GM12878 (cell line): ENCODE data around the gene CCDC136. TPM values are rescaled to one million over a fixed set of nuclear protein-coding genes. Genes with fewer than 3 reads are reported as not detected.

Experiments
- ATAC-seq: fragments of 200-7000 bp; cut with Tn5 transposase; 3 replicates; pipeline ENCODE4 v1.9.1; 2020; ENCODE audit warnings: mild to moderate bottlenecking, moderate library complexity
- BruUV-seq: library from RNA; stranded (reverse); fragments of 400-500 nt; replicated peaks from 2 replicates; lab custom pipeline; 2021; lab: Mats Ljungman, UMichigan
- CTCF ChIA-PET: fragments of 300-600 bp; sonication (Branson Sonifier 250); formaldehyde crosslinking; extraction: SDS; loops from one replicate; lab custom pipeline; 2021; ENCODE audit warnings: inconsistent platforms; lab: Yijun Ruan, JAX
- POLR2A ChIA-PET: fragments of 350-600 bp; formaldehyde crosslinking; extraction: SDS; loops from one replicate; lab custom pipeline; 2021; ENCODE audit warnings: inconsistent platforms; lab: Charles Lee
- RAD21 ChIA-PET: fragments of 300-600 bp; sonication (Branson Sonifier 250); formaldehyde crosslinking; loops from one replicate; lab custom pipeline; 2023; ENCODE audit warnings: antibody characterized with exemption; ENCODE audit not compliant: unreplicated experiment; lab: Charles Lee
- SMC1A ChIA-PET: fragments of 300-600 bp; sonication (Branson Sonifier 250); formaldehyde crosslinking; loops from one replicate; lab custom pipeline; 2023; ENCODE audit not compliant: unreplicated experiment, uncharacterized antibody; lab: Charles Lee
- DNase-seq: peaks from one replicate; pipeline ENCODE4 v3.0.0-alpha.2; 2011; ENCODE audit warnings: low read depth, low spot score
- FAIRE-seq: peaks from 3 replicates; lab custom pipeline; 2011; peaks lifted over from hg19 to GRCh38; lab: Jason Lieb, UNC
- H2AFZ ChIP-seq: 2 replicates; pipeline ENCODE4 v1.6.0; 2011; ENCODE audit warnings: low read depth, low read length, control low read depth; ENCODE audit not compliant: control insufficient read depth
- H3K27ac ChIP-seq: 2 replicates; pipeline ENCODE4 v1.5.1; 2011; ENCODE audit warnings: control low read depth; ENCODE audit not compliant: control insufficient read depth, insufficient read depth
- H3K27me3 ChIP-seq, 2 experiments: replicated peaks in 1 of 2; 2 replicates each; pipeline versions ENCODE4 v1.6.0 to v1.6.1; 2011; ENCODE audit warnings: low read length in 1 of 2; ENCODE audit not compliant: control insufficient read depth in 2 of 2, insufficient read depth in 2 of 2
- H3K36me3 ChIP-seq, 2 experiments: 2 replicates each; pipeline ENCODE4 v1.5.1; 2011; ENCODE audit warnings: low read length in 1 of 2; ENCODE audit not compliant: control insufficient read depth in 2 of 2, insufficient read depth in 2 of 2
- H3K4me1 ChIP-seq: 2 replicates; pipeline ENCODE4 v1.6.1; 2011; ENCODE audit warnings: mild to moderate bottlenecking, low read length, moderate library complexity, mixed read lengths; ENCODE audit not compliant: control insufficient read depth, insufficient read depth
- H3K4me2 ChIP-seq: 2 replicates; pipeline ENCODE4 v1.6.0; 2011; ENCODE audit warnings: control low read depth; ENCODE audit not compliant: control insufficient read depth, insufficient read depth
- H3K4me3 ChIP-seq: fragments of 200-600 bp; sonication (generic); 2 replicates; pipeline ENCODE4 v1.5.1; 2016
- H3K79me2 ChIP-seq: 2 replicates; pipeline ENCODE4 v1.6.0; 2011; ENCODE audit warnings: low read length; ENCODE audit not compliant: control insufficient read depth, insufficient read depth
- H3K9ac ChIP-seq: 2 replicates; pipeline ENCODE4 v1.8.0; 2011; ENCODE audit warnings: low read length, control low read depth, mixed read lengths; ENCODE audit not compliant: control insufficient read depth, insufficient read depth
- H3K9me3 ChIP-seq: replicated peaks from 3 replicates; pipeline ENCODE4 v1.5.1; 2011; ENCODE audit warnings: mild to moderate bottlenecking, low read length; ENCODE audit not compliant: control insufficient read depth, insufficient read depth
- H4K20me1 ChIP-seq: 2 replicates; pipeline ENCODE4 v1.6.0; 2011; ENCODE audit not compliant: control insufficient read depth, insufficient read depth
- IKZF1 ChIP-seq: fragments of 450-650 bp; conservative IDR thresholded peaks from 2 replicates; pipeline ENCODE4 v1.6.1; 2017; ENCODE audit warnings: antibody characterized with exemption, mild to moderate bottlenecking
- MTA3 ChIP-seq: IDR thresholded peaks from 2 replicates; pipeline ENCODE4 v1.6.1; 2012; ENCODE audit warnings: low read length, inconsistent platforms, borderline replicate concordance
- NBN ChIP-seq: fragments of 450-650 bp; IDR thresholded peaks from 2 replicates; pipeline ENCODE4 v1.6.1; 2016
- NR2C2 ChIP-seq: IDR thresholded peaks from 2 replicates; pipeline ENCODE4 v1.6.1; 2011; ENCODE audit warnings: borderline replicate concordance, low read depth; ENCODE audit not compliant: control insufficient read depth, insufficient read length
- PAX5 ChIP-seq: IDR thresholded peaks from 2 replicates; pipeline ENCODE4 v1.6.1; 2011; ENCODE audit warnings: low read depth, low read length, borderline replicate concordance
- POLR2A ChIP-seq: IDR thresholded peaks from 2 replicates; pipeline ENCODE4 v1.6.1; 2011; ENCODE audit warnings: low read depth, mild to moderate bottlenecking, low read length
- POLR2AphosphoS5 ChIP-seq: IDR thresholded peaks from 2 replicates; pipeline ENCODE4 v1.6.1; 2011; ENCODE audit warnings: mild to moderate bottlenecking, low read length, inconsistent platforms
- RB1 ChIP-seq: fragments of 450-650 bp; formaldehyde crosslinking; IDR thresholded peaks from 2 replicates; pipeline ENCODE4 v1.6.1; 2017; ENCODE audit warnings: mild to moderate bottlenecking, borderline replicate concordance
- SIN3A ChIP-seq: IDR thresholded peaks from 2 replicates; pipeline ENCODE4 v1.6.1; 2012; ENCODE audit warnings: low read depth, low read length, improper control_type of control experiment
- TCF12 ChIP-seq: IDR thresholded peaks from 2 replicates; pipeline ENCODE4 v1.6.1; 2011; ENCODE audit warnings: low read depth, mild to moderate bottlenecking, low read length
- WGBS: methylation state at CpG from one replicate; pipeline ENCODE4 v1.1.6; 2016; ENCODE audit warnings: low lambda C conversion rate; ENCODE audit not compliant: insufficient replicate concordance, insufficient coverage; ENCODE audit errors: missing lambda C conversion rate; 5-methylcytosine and 5-hydroxymethylcytosine counted together
- in situ Hi-C: fragments of 300-500 bp; cut with MboI; formaldehyde crosslinking; loops from 9 replicates; pipeline ENCODE4 v1.14.3; 2018; ENCODE audit warnings: mixed read lengths
- intact Hi-C: fragments of 100-400 bp; cut with micrococcal nuclease; formaldehyde crosslinking; loops from one replicate; pipeline ENCODE4 v1.14.2; 2022; ENCODE audit not compliant: unreplicated experiment
- polyA plus RNA-seq, 11 experiments: library from polyadenylated mRNA; depleted of rRNA in 4 of 11; unstranded in 6 of 11; stranded (reverse) in 5 of 11; fragments of >200 nt; fragmentation: Nextera tagmentation in 4 of 11; fragmentation: Illumina TruSeq in 1 of 11; extraction: Ambion mirVana in 4 of 11; extraction: Trizol in 1 of 11; gene quantifications; 1 replicate in 1 of 11; 2 replicates in 10 of 11; pipeline versions ENCODE4 v1.2.1 to v1.2.3, GENCODE V29; 2011 to 2016; ENCODE audit warnings: inconsistent platforms in 2 of 11, missing spikeins in 2 of 11, low read depth in 1 of 11
- total RNA-seq, 4 experiments: library from RNA; depleted of rRNA in 3 of 4; stranded (reverse); fragments of >200 nt in 3 of 4; fragmentation: Illumina TruSeq in 1 of 4; extraction: Trizol in 1 of 4; gene quantifications; 2 replicates each; pipeline versions ENCODE4 v1.2.1 to v1.2.3, GENCODE V29; 2013 to 2021
- TF ChIP-seq, protein P1 (sequence below): IDR thresholded peaks from 2 replicates; pipeline ENCODE4 v1.6.1; 2011; ENCODE audit warnings: borderline replicate concordance, low read depth, mild to moderate bottlenecking, moderate library complexity, mixed read lengths, low read length; ENCODE audit not compliant: insufficient read depth; ENCODE audit errors: extremely low read length
- TF ChIP-seq, protein P2 (sequence below): IDR thresholded peaks from 2 replicates; pipeline ENCODE4 v1.6.1; 2012; ENCODE audit warnings: low read depth, low read length, improper control_type of control experiment
- TF ChIP-seq, protein P3 (sequence below): fragments of 450-650 bp; IDR thresholded peaks from 2 replicates; pipeline ENCODE4 v1.6.1; 2018; ENCODE audit warnings: mild to moderate bottlenecking, low read depth, moderate library complexity; ENCODE audit not compliant: partially characterized antibody

Gene CCDC136
- total and polyA plus RNA-seq, 10 of the 15 experiments (the other 5 are each of a cell fraction or from before 2014, with no cell fraction given), result 0.32 to 4.8 (median 1.5) TPM

DNA sequence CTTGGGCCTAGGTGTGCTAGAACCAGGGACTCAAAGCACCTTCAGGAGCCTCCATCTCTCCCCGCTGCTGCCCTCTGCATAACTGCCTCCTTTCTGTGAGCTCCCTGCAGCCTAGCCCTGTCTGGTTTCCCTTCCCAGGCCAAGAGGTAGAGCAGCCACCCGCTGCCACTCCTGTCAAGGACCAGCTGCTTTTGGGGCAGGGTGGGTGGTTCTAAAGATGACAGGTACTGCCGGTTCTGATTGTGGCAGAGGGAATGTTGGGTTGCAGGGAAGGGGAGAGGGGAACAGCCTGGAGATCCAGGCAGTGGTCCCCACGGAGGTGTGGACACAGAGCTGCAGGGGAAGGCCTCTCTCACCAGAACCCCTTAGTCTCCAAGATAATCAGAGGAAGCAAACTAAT lies 34.7 kb downstream of the CCDC136 start:
- intact Hi-C loops (no loop called here), in situ Hi-C loops (no loop called here)
- ATAC-seq, result no peak
- Histone ChIP-seq H3K27me3 (peaks cover 14 to 15% of the 10 kb centered on the region in 2 experiments), H3K4me2 (no peak overlapping the region), H3K4me3 (no peak overlapping the region), H4K20me1 (no peaks in the 10 kb centered on the region), H2AFZ (no peak overlapping the region), H3K36me3 (no peaks in the 10 kb centered on the region), H3K4me1 (peaks cover 3% of the 10 kb centered on the region; the same call in 1 of the 2 replicates), H3K9me3 (no peaks in the 10 kb centered on the region), H3K9ac (no peak overlapping the region), H3K27ac (no peak overlapping the region), H3K79me2 (no peaks in the 10 kb centered on the region)
- BruUV-seq, result no TSS peak
- DNase-seq, result no peak
- FAIRE-seq, result no peak
- ChIA-PET CTCF (no interaction called here), SMC1A (no interaction called here), RAD21 (no interaction called here), POLR2A (no interaction called here)
- 32% methylated on average over 4 of the region's 4 CpGs for WGBS
- TF ChIP-seq, protein P1, sequence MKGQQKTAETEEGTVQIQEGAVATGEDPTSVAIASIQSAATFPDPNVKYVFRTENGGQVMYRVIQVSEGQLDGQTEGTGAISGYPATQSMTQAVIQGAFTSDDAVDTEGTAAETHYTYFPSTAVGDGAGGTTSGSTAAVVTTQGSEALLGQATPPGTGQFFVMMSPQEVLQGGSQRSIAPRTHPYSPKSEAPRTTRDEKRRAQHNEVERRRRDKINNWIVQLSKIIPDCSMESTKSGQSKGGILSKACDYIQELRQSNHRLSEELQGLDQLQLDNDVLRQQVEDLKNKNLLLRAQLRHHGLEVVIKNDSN, result no peak
- TF ChIP-seq, protein P2, sequence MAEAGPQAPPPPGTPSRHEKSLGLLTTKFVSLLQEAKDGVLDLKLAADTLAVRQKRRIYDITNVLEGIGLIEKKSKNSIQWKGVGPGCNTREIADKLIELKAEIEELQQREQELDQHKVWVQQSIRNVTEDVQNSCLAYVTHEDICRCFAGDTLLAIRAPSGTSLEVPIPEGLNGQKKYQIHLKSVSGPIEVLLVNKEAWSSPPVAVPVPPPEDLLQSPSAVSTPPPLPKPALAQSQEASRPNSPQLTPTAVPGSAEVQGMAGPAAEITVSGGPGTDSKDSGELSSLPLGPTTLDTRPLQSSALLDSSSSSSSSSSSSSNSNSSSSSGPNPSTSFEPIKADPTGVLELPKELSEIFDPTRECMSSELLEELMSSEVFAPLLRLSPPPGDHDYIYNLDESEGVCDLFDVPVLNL, result no peak
- no peak for TF ChIP-seq NBN
- TF ChIP-seq IKZF1, result no peak
- no peak for TF ChIP-seq SIN3A
- TF ChIP-seq, protein P3, sequence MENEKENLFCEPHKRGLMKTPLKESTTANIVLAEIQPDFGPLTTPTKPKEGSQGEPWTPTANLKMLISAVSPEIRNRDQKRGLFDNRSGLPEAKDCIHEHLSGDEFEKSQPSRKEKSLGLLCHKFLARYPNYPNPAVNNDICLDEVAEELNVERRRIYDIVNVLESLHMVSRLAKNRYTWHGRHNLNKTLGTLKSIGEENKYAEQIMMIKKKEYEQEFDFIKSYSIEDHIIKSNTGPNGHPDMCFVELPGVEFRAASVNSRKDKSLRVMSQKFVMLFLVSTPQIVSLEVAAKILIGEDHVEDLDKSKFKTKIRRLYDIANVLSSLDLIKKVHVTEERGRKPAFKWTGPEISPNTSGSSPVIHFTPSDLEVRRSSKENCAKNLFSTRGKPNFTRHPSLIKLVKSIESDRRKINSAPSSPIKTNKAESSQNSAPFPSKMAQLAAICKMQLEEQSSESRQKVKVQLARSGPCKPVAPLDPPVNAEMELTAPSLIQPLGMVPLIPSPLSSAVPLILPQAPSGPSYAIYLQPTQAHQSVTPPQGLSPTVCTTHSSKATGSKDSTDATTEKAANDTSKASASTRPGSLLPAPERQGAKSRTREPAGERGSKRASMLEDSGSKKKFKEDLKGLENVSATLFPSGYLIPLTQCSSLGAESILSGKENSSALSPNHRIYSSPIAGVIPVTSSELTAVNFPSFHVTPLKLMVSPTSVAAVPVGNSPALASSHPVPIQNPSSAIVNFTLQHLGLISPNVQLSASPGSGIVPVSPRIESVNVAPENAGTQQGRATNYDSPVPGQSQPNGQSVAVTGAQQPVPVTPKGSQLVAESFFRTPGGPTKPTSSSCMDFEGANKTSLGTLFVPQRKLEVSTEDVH, result no peak
- TF ChIP-seq RB1, result no peak
- no peak for TF ChIP-seq PAX5
- no peak for TF ChIP-seq NR2C2
- TF ChIP-seq POLR2A, result no peak
- TF ChIP-seq TCF12, result no peak
- TF ChIP-seq MTA3, result no peak
- no peak for TF ChIP-seq POLR2AphosphoS5
